Trophoblast cell (in vitro differentiated cells and primary cell): ENCODE measurements around the gene CAMSAP3.

Experiments
- DNase-seq, 2 donors: peaks; one replicate each; pipeline ENCODE4 v3.0.0-alpha.2; 2016
- H2AFZ ChIP-seq: 2 replicates; pipeline ENCODE4 v1.6.1; 2013; ENCODE audit warnings: low read length, moderate library complexity, mild to moderate bottlenecking; ENCODE audit not compliant: insufficient read depth, poor library complexity
- H2AK5ac ChIP-seq: 2 replicates; pipeline ENCODE4 v1.6.1; 2013; ENCODE audit warnings: mild to moderate bottlenecking, low read length
- H2BK120ac ChIP-seq: 2 replicates; pipeline ENCODE4 v1.6.1; 2013; ENCODE audit warnings: low read length, mild to moderate bottlenecking, moderate library complexity; ENCODE audit not compliant: insufficient read depth, poor library complexity
- H2BK12ac ChIP-seq: 2 replicates; pipeline ENCODE4 v1.6.1; 2013; ENCODE audit warnings: mild to moderate bottlenecking, low read length, moderate library complexity
- H2BK5ac ChIP-seq: 2 replicates; pipeline ENCODE4 v1.6.1; 2013; ENCODE audit warnings: low read length, low read depth, moderate library complexity, mild to moderate bottlenecking; ENCODE audit not compliant: poor library complexity
- H3K14ac ChIP-seq: 2 replicates; pipeline ENCODE4 v1.6.1; 2013; ENCODE audit warnings: mild to moderate bottlenecking, low read length
- H3K18ac ChIP-seq: 2 replicates; pipeline ENCODE4 v1.6.1; 2013; ENCODE audit warnings: mild to moderate bottlenecking, low read length
- H3K23ac ChIP-seq: 2 replicates; pipeline ENCODE4 v1.6.1; 2013; ENCODE audit warnings: low read length
- H3K27ac ChIP-seq: 2 replicates; pipeline ENCODE4 v1.5.1; 2013; ENCODE audit warnings: low read depth, mild to moderate bottlenecking, inconsistent platforms, low read length, moderate library complexity
- H3K27me3 ChIP-seq: 2 replicates; pipeline ENCODE4 v1.6.1; 2013; ENCODE audit warnings: inconsistent platforms, mild to moderate bottlenecking, low read length, moderate library complexity; ENCODE audit not compliant: insufficient read depth
- H3K36me3 ChIP-seq, 2 experiments: 1 replicate in 1 of 2; 2 replicates in 1 of 2; pipeline ENCODE4 v1.6.1; 2013; ENCODE audit warnings: low read length in 2 of 2, mild to moderate bottlenecking in 2 of 2, moderate library complexity in 1 of 2; ENCODE audit not compliant: insufficient read depth in 2 of 2, control insufficient read depth in 1 of 2
- H3K4ac ChIP-seq: 2 replicates; pipeline ENCODE4 v1.6.1; 2013; ENCODE audit warnings: low read depth, mild to moderate bottlenecking, low read length, moderate library complexity
- H3K4me1 ChIP-seq, 2 experiments: 1 replicate in 1 of 2; 2 replicates in 1 of 2; pipeline ENCODE4 v1.6.1; 2013; ENCODE audit warnings: low read length in 2 of 2, mild to moderate bottlenecking in 2 of 2, moderate library complexity in 1 of 2; ENCODE audit not compliant: insufficient read depth in 2 of 2, control insufficient read depth in 1 of 2
- H3K4me2 ChIP-seq: 2 replicates; pipeline ENCODE4 v1.6.1; 2013; ENCODE audit warnings: inconsistent platforms, mild to moderate bottlenecking, low read length, moderate library complexity
- H3K4me3 ChIP-seq: 2 replicates; pipeline ENCODE4 v1.5.1; 2013; ENCODE audit warnings: mild to moderate bottlenecking, low read depth, low read length, inconsistent platforms
- H3K79me1 ChIP-seq: one replicate; pipeline ENCODE4 v1.6.1; 2013; ENCODE audit warnings: low read length
- H3K79me2 ChIP-seq: 2 replicates; pipeline ENCODE4 v1.6.1; 2013; ENCODE audit warnings: low read length, mild to moderate bottlenecking; ENCODE audit not compliant: control insufficient read depth, insufficient read depth, poor library complexity
- H3K9ac ChIP-seq: 2 replicates; pipeline ENCODE4 v1.6.1; 2013; ENCODE audit warnings: mild to moderate bottlenecking, low read length
- H3K9me3 ChIP-seq: 2 replicates; pipeline ENCODE4 v1.6.1; 2013; ENCODE audit warnings: low read depth, mild to moderate bottlenecking, control low read depth, inconsistent platforms, low read length; ENCODE audit not compliant: insufficient read depth
- H4K12ac ChIP-seq: 2 replicates; pipeline ENCODE4 v1.6.1; 2013; ENCODE audit warnings: low read depth, mild to moderate bottlenecking, low read length, moderate library complexity
- H4K8ac ChIP-seq: 2 replicates; pipeline ENCODE4 v1.6.1; 2013; ENCODE audit warnings: low read depth, mild to moderate bottlenecking, low read length, moderate library complexity
- H4K91ac ChIP-seq: one replicate; pipeline ENCODE4 v1.6.1; 2013; ENCODE audit warnings: low read depth, mild to moderate bottlenecking, low read length, moderate library complexity
- WGBS: extraction: QIAGEN DNeasy Blood & Tissue Kit; methylation state at CpG from one replicate; pipeline ENCODE4 v1.1.7; 2013; ENCODE audit warnings: missing lambda C conversion rate; ENCODE audit not compliant: insufficient read length, insufficient coverage; ENCODE audit errors: extremely low coverage; 5-methylcytosine and 5-hydroxymethylcytosine counted together

CAMSAP3 gene

GRCh38 chr19:7554565-7554964 is 41.1 kb upstream of the CAMSAP3 start:
- H3K9me3 ChIP-seq, result peaks cover 14% of the 10 kb centered on the region
- H3K4ac ChIP-seq, result no peak overlapping the region
- H3K27me3 ChIP-seq, result no peaks in the 10 kb centered on the region
- H3K4me1 ChIP-seq, result peaks cover 0 to 4% of the 10 kb centered on the region in 2 experiments
- WGBS, result no CpG with 5 or more reads among the region's 28 CpGs
- no peak overlapping the region for H2BK120ac ChIP-seq
- no peak overlapping the region for H2AK5ac ChIP-seq
- H4K8ac ChIP-seq, result no peak overlapping the region
- H3K14ac ChIP-seq, result no peak overlapping the region
- H4K12ac ChIP-seq, result no peak overlapping the region
- H2BK12ac ChIP-seq, result no peak overlapping the region
- H3K18ac ChIP-seq, result no peak overlapping the region
- H2AFZ ChIP-seq, result no peak overlapping the region
- H3K36me3 ChIP-seq, result peaks cover 54 to 55% of the 10 kb centered on the region in 2 experiments
- no peak overlapping the region for H3K27ac ChIP-seq
- H3K79me2 ChIP-seq, result no peaks in the 10 kb centered on the region
- no peak overlapping the region for H3K4me2 ChIP-seq
- no peak overlapping the region for H3K9ac ChIP-seq
- DNase-seq, result no peak
- no peak overlapping the region for H3K4me3 ChIP-seq
- no peak overlapping the region for H4K91ac ChIP-seq
- H3K79me1 ChIP-seq, result no peaks in the 10 kb centered on the region
- H2BK5ac ChIP-seq, result no peak overlapping the region
- H3K23ac ChIP-seq, result no peak overlapping the region

GRCh38 chr19:7554990-7555864 is 40.4 kb upstream of the CAMSAP3 start:
- Histone ChIP-seq H3K23ac (no peak overlapping the region), H3K79me1 (no peaks in the 10 kb centered on the region), H3K4me3 (no peak overlapping the region), H3K14ac (no peak overlapping the region), H3K79me2 (no peaks in the 10 kb centered on the region), H3K4me1 (peaks cover 0 to 4% of the 10 kb centered on the region in 2 experiments), H2BK12ac (no peak overlapping the region), H2BK5ac (no peak overlapping the region), H4K12ac (no peak overlapping the region), H2AK5ac (no peak overlapping the region), H3K4ac (no peak overlapping the region), H3K27me3 (no peaks in the 10 kb centered on the region), H3K9ac (no peak overlapping the region), H3K4me2 (no peak overlapping the region), H3K9me3 (peaks cover 14% of the 10 kb centered on the region), H4K91ac (no peak overlapping the region), H2AFZ (no peak overlapping the region), H4K8ac (no peak overlapping the region), H3K18ac (no peak overlapping the region), H3K36me3 (peaks cover 52 to 54% of the 10 kb centered on the region in 2 experiments), H3K27ac (no peak overlapping the region), H2BK120ac (no peak overlapping the region)
- WGBS, result no CpG with 5 or more reads among the region's 62 CpGs
- DNase-seq, result peak in 1 of 2 donors; percentile 14

GRCh38 chr19:7556696-7557315 is 38.9 kb upstream of the CAMSAP3 start:
- Histone ChIP-seq H3K27ac (no peak overlapping the region), H3K9me3 (peaks cover 14% of the 10 kb centered on the region), H4K8ac (no peak overlapping the region), H3K23ac (no peak overlapping the region), H2BK120ac (no peak overlapping the region), H3K4me1 (no peaks in the 10 kb centered on the region), H3K4me3 (no peak overlapping the region), H3K18ac (no peak overlapping the region), H2AK5ac (no peak overlapping the region), H3K79me1 (no peaks in the 10 kb centered on the region), H4K91ac (no peak overlapping the region), H4K12ac (no peak overlapping the region), H3K4me2 (no peak overlapping the region), H3K4ac (no peak overlapping the region), H2BK5ac (no peak overlapping the region), H3K9ac (no peak overlapping the region), H2AFZ (no peak overlapping the region), H3K36me3 (peaks cover 59 to 60% of the 10 kb centered on the region in 2 experiments), H3K27me3 (no peaks in the 10 kb centered on the region), H3K79me2 (no peaks in the 10 kb centered on the region), H2BK12ac (no peak overlapping the region), H3K14ac (no peak overlapping the region)
- DNase-seq, result no peak
- WGBS, result no CpG with 5 or more reads among the region's 54 CpGs

GRCh38 chr19:7558667-7559066 is 37.0 kb upstream of the CAMSAP3 start:
- H3K27me3 ChIP-seq, result no peaks in the 10 kb centered on the region
- H3K36me3 ChIP-seq, result peaks cover 57 to 59% of the 10 kb centered on the region in 2 experiments
- DNase-seq, result no peak
- H4K8ac ChIP-seq, result no peak overlapping the region
- H4K91ac ChIP-seq, result no peak overlapping the region
- WGBS, result no CpG with 5 or more reads among the region's 18 CpGs
- no peak overlapping the region for H3K23ac ChIP-seq
- no peak overlapping the region for H2BK5ac ChIP-seq
- no peak overlapping the region for H2BK12ac ChIP-seq
- no peak overlapping the region for H2AFZ ChIP-seq
- H3K4me3 ChIP-seq, result no peak overlapping the region
- H3K4me1 ChIP-seq, result no peaks in the 10 kb centered on the region
- no peak overlapping the region for H3K14ac ChIP-seq
- no peak overlapping the region for H3K4me2 ChIP-seq
- no peak overlapping the region for H3K9ac ChIP-seq
- H3K18ac ChIP-seq, result no peak overlapping the region
- H3K79me1 ChIP-seq, result no peaks in the 10 kb centered on the region
- no peak overlapping the region for H3K27ac ChIP-seq
- H3K9me3 ChIP-seq, result peaks cover 14% of the 10 kb centered on the region
- no peak overlapping the region for H4K12ac ChIP-seq
- no peaks in the 10 kb centered on the region for H3K79me2 ChIP-seq
- H3K4ac ChIP-seq, result no peak overlapping the region
- no peak overlapping the region for H2AK5ac ChIP-seq
- no peak overlapping the region for H2BK120ac ChIP-seq
